HepG2 (cell line): ENCODE data around the gene PIK3CA. TPM values are rescaled to one million over a fixed set of nuclear protein-coding genes. Genes with fewer than 3 reads are reported as not detected.

Experiments
- ATAC-seq: fragments of 200-7000 bp; cut with Tn5 transposase; 3 replicates; pipeline ENCODE4 v1.9.1; 2020; ENCODE audit warnings: mild to moderate bottlenecking, moderate library complexity
- BruUV-seq: library from RNA; stranded (reverse); fragments of 400-500 nt; replicated peaks from 2 replicates; lab custom pipeline; 2021; lab: Mats Ljungman, UMichigan
- CTCF ChIA-PET: fragments of 300-600 bp; formaldehyde crosslinking; extraction: SDS; loops from one replicate; lab custom pipeline; 2021; ENCODE audit warnings: low total read pairs, inconsistent platforms, low intra/inter-chr PET ratio; lab: Yijun Ruan, JAX
- POLR2A ChIA-PET: fragments of 350-600 bp; sonication (Branson Sonifier 250); formaldehyde crosslinking; loops from one replicate; lab custom pipeline; 2020; ENCODE audit warnings: antibody characterized with exemption, inconsistent platforms; lab: Yijun Ruan, JAX
- DNase-seq: peaks from one replicate; pipeline ENCODE4 v3.0.0-alpha.2; 2015; ENCODE audit warnings: low spot score
- FAIRE-seq: peaks from 3 replicates; lab custom pipeline; 2011; peaks lifted over from hg19 to GRCh38; lab: Jason Lieb, UNC
- H2AFZ ChIP-seq: one replicate; pipeline ENCODE4 v1.6.1; 2011; ENCODE audit warnings: low read length, inconsistent platforms
- H3K27ac ChIP-seq: fragments of 300-600 bp; 3 replicates; pipeline ENCODE4 v1.8.0; 2011; ENCODE audit warnings: mixed run types, mild to moderate bottlenecking, mixed read lengths, low read length, inconsistent platforms; ENCODE audit not compliant: insufficient read depth; ENCODE audit errors: extremely low read length
- H3K27me3 ChIP-seq, 2 experiments: fragments of 200-600 bp in 1 of 2; 2 replicates in 1 of 2; 3 replicates in 1 of 2; pipeline versions ENCODE4 v1.6.0 to v1.8.0; 2011; ENCODE audit warnings: low read length in 2 of 2, mild to moderate bottlenecking in 2 of 2, moderate library complexity in 2 of 2, inconsistent platforms in 1 of 2; ENCODE audit not compliant: insufficient read depth in 2 of 2, control insufficient read depth in 1 of 2
- H3K36me3 ChIP-seq, 2 experiments: fragments of 200-600 bp in 1 of 2; replicated peaks in 1 of 2; 2 replicates in 1 of 2; 3 replicates in 1 of 2; pipeline versions ENCODE4 v1.5.1 to v1.8.0; 2011; ENCODE audit warnings: low read length in 2 of 2, inconsistent platforms in 1 of 2; ENCODE audit not compliant: insufficient read depth in 2 of 2, control insufficient read depth in 1 of 2
- H3K4me1 ChIP-seq: 2 replicates; pipeline ENCODE4 v1.5.1; 2012; ENCODE audit warnings: low read length, inconsistent platforms; ENCODE audit not compliant: insufficient read depth
- H3K4me2 ChIP-seq: 2 replicates; pipeline ENCODE4 v1.6.0; 2011; ENCODE audit warnings: low read depth, low read length, inconsistent platforms
- H3K4me3 ChIP-seq, 3 experiments: fragments of 200-600 bp in 1 of 3; sonication (generic), shearing (Covaris generic) in 1 of 3; replicated peaks in 1 of 3; 2 replicates each; pipeline ENCODE4 v1.5.1; 2011 to 2016; ENCODE audit warnings: low read length in 3 of 3, inconsistent platforms in 2 of 3, low read depth in 2 of 3, mild to moderate bottlenecking in 2 of 3, control low read depth in 1 of 3, mixed read lengths in 1 of 3; ENCODE audit not compliant: insufficient read depth in 1 of 3
- H3K79me2 ChIP-seq: one replicate; pipeline ENCODE4 v1.6.1; 2011; ENCODE audit warnings: low read length, inconsistent platforms; ENCODE audit not compliant: insufficient read depth
- H3K9ac ChIP-seq: 2 replicates; pipeline ENCODE4 v1.6.0; 2011; ENCODE audit warnings: mild to moderate bottlenecking, low read depth, low read length, inconsistent platforms; ENCODE audit not compliant: insufficient read depth
- H3K9me3 ChIP-seq: 2 replicates; pipeline ENCODE4 v1.5.1; 2012; ENCODE audit warnings: mild to moderate bottlenecking, low read length
- H4K20me1 ChIP-seq: 2 replicates; pipeline ENCODE4 v1.6.0; 2011; ENCODE audit warnings: inconsistent platforms, mild to moderate bottlenecking, low read length, moderate library complexity; ENCODE audit not compliant: insufficient read depth
- BHLHE40 ChIP-seq: IDR thresholded peaks from 2 replicates; pipeline ENCODE4 v1.6.1; 2011; ENCODE audit warnings: low read length, improper control_type of control experiment
- ELK4 ChIP-seq: sonication (generic); formaldehyde crosslinking; IDR thresholded peaks from 2 replicates; pipeline ENCODE4 v1.9.0; 2021; ENCODE audit warnings: missing genetic modification reagents, borderline replicate concordance
- HNF1A ChIP-seq, 2 experiments: sonication (generic) in 1 of 2; formaldehyde crosslinking in 1 of 2; IDR thresholded peaks; 2 replicates each; pipeline versions ENCODE4 v1.4.0 to v1.6.1; 2016 to 2020; ENCODE audit warnings: borderline replicate concordance in 1 of 2, low read depth in 1 of 2, mild to moderate bottlenecking in 1 of 2, missing genetic modification reagents in 1 of 2
- HNF4A ChIP-seq: sonication (generic); formaldehyde crosslinking; IDR thresholded peaks from 2 replicates; pipeline ENCODE4 v1.4.0; 2020; ENCODE audit warnings: missing genetic modification reagents
- HOXA5 ChIP-seq: sonication (generic); formaldehyde crosslinking; IDR thresholded peaks from 2 replicates; pipeline ENCODE4 v1.4.0; 2020; ENCODE audit warnings: missing genetic modification reagents
- MLLT10 ChIP-seq: sonication (generic); formaldehyde crosslinking; IDR thresholded peaks from 2 replicates; pipeline ENCODE4 v1.4.0; 2020; ENCODE audit warnings: missing genetic modification reagents
- POLR2AphosphoS2 ChIP-seq: IDR thresholded peaks from 2 replicates; pipeline ENCODE4 v1.6.1; 2011; ENCODE audit warnings: low read depth, low read length, improper control_type of control experiment
- PREB ChIP-seq: sonication (generic); formaldehyde crosslinking; IDR thresholded peaks from 2 replicates; pipeline ENCODE4 v1.4.0; 2020; ENCODE audit warnings: missing genetic modification reagents
- REL ChIP-seq: sonication (generic); formaldehyde crosslinking; conservative IDR thresholded peaks from 2 replicates; pipeline ENCODE4 v1.8.0; 2022; ENCODE audit warnings: mild to moderate bottlenecking, missing genetic modification reagents, moderate library complexity
- TOE1 ChIP-seq: sonication (generic); formaldehyde crosslinking; IDR thresholded peaks from 2 replicates; pipeline ENCODE4 v1.4.0; 2020; ENCODE audit warnings: mild to moderate bottlenecking, missing genetic modification reagents
- ZNF430 ChIP-seq: sonication (generic); formaldehyde crosslinking; IDR thresholded peaks from 2 replicates; pipeline ENCODE4 v1.9.0; 2021; ENCODE audit warnings: mild to moderate bottlenecking, missing genetic modification reagents
- ZNF569 ChIP-seq: sonication (generic); formaldehyde crosslinking; IDR thresholded peaks from 2 replicates; pipeline ENCODE4 v1.5.0; 2020; ENCODE audit warnings: mild to moderate bottlenecking, missing genetic modification reagents, moderate library complexity, borderline replicate concordance
- ZNF687 ChIP-seq: sonication (generic); formaldehyde crosslinking; IDR thresholded peaks from 2 replicates; pipeline ENCODE4 v1.5.1; 2020; ENCODE audit warnings: mild to moderate bottlenecking, missing genetic modification reagents, moderate library complexity
- WGBS: methylation state at CpG from one replicate; pipeline ENCODE4 v1.1.6; 2017; ENCODE audit warnings: low lambda C conversion rate; 5-methylcytosine and 5-hydroxymethylcytosine counted together
- in situ Hi-C: cut with HindIII; loops from 2 replicates; pipeline ENCODE4 v1.10.0; 2017; ENCODE audit warnings: low pct_unique_long_range_greater_than_20kb; ENCODE audit not compliant: extremely low pct_ligation_motif_present
- intact Hi-C: fragments of 100-400 bp; cut with micrococcal nuclease; formaldehyde crosslinking; loops from one replicate; pipeline ENCODE4 v1.10.0; 2022; ENCODE audit not compliant: unreplicated experiment
- polyA plus RNA-seq, 8 experiments: library from polyadenylated mRNA; depleted of rRNA in 3 of 8; stranded (reverse) in 7 of 8; unstranded in 1 of 8; fragments of >200 nt; fragmentation: Illumina TruSeq in 4 of 8; extraction: Trizol in 4 of 8; gene quantifications; 2 replicates each; pipeline versions ENCODE4 v1.2.1 to v1.2.3, GENCODE V29; 2011 to 2016; ENCODE audit warnings: low read depth in 4 of 8, missing spikeins in 1 of 8, mixed read lengths in 1 of 8; ENCODE audit not compliant: insufficient read depth in 1 of 8
- total RNA-seq, 5 experiments: library from RNA; depleted of rRNA; stranded (reverse); fragments of >200 nt; fragmentation: Illumina TruSeq; extraction: Trizol; gene quantifications; 2 replicates each; pipeline ENCODE4 v1.2.3, GENCODE V29; 2016; ENCODE audit warnings: low read depth in 1 of 5

Gene PIK3CA
- total and polyA plus RNA-seq, 2 of the 13 experiments (the other 11 are each of a cell fraction or from before 2014, with no cell fraction given): 5.7 to 11.4 TPM

- FAIRE-seq: no peak
- intact Hi-C loops: loop anchor here (5.0 kb wide), 1 partner anchor 81 kb away; no protein-coding TSS in a partner anchor
- Histone ChIP-seq H2AFZ (no peak overlapping the region), H4K20me1 (no peaks in the 10 kb centered on the region), H3K4me2 (no peak overlapping the region), H3K27me3 (peaks cover 0 to 2% of the 10 kb centered on the region in 2 experiments; a peak in 1 of 5 replicates), H3K4me3 (no peak overlapping the region), H3K79me2 (no peaks in the 10 kb centered on the region), H3K27ac (no peak overlapping the region), H3K9ac (no peak overlapping the region), H3K36me3 (no peaks in the 10 kb centered on the region), H3K4me1 (no peaks in the 10 kb centered on the region), H3K9me3 (no peaks in the 10 kb centered on the region)
- no TSS peak for BruUV-seq
- ChIA-PET CTCF (no interaction called here), POLR2A (no interaction called here)
- in situ Hi-C loops: no loop called here
- 38% methylated on average over 7 of the region's 7 CpGs for WGBS
- ATAC-seq: no peak
- no peak for DNase-seq
- TF ChIP-seq MLLT10 (CRISPR knock-in tag) (no peak), HNF1A (IDR thresholded peaks at IDR 0.05; ENCODE audit: low read depth) (no peak), HNF1A (CRISPR knock-in tag; IDR thresholded peaks at IDR 0.05; ENCODE audit: borderline replicate concordance) (no peak), ZNF569 (CRISPR knock-in tag) (no peak), BHLHE40 (no peak), REL (CRISPR knock-in tag) (no peak), ELK4 (no peak), ZNF430 (CRISPR knock-in tag) (no peak), POLR2AphosphoS2 (no peak), TOE1 (CRISPR knock-in tag) (no peak), HOXA5 (CRISPR knock-in tag) (no peak), ZNF687 (CRISPR knock-in tag) (no peak), HNF4A (CRISPR knock-in tag) (no peak), PREB (CRISPR knock-in tag) (no peak)
Observed at GRCh38 chr3:179098388-179099077, 49.6 kb upstream of the PIK3CA start.
